Measurements from ENCODE around the gene COG8.

GRCh38 chr16:69366431-69366830 lies 27.1 kb upstream of the COG8 start:
- TF ChIP-seq ZBTB1 (CRISPR knock-in tag; IDR thresholded peaks at IDR 0.05; ENCODE audit: borderline replicate concordance, low read depth) (no peak), HDGF (IDR thresholded peaks at IDR 0.05) (no peak), NR2F6 (CRISPR knock-in tag; IDR thresholded peaks at IDR 0.05) (no peak), SP1 (CRISPR knock-in tag; IDR thresholded peaks at IDR 0.05) (no peak), EHMT2 (IDR thresholded peaks at IDR 0.05) (no peak), PATZ1 (CRISPR knock-in tag; IDR thresholded peaks at IDR 0.05; ENCODE audit: borderline replicate concordance) (no peak), HCFC1 (IDR thresholded peaks at IDR 0.05; ENCODE audit: low read depth, low read length) (no peak), ZNF644 (tag; IDR thresholded peaks at IDR 0.05; ENCODE audit: low read depth) (no peak), SPI1 (IDR thresholded peaks at IDR 0.05; ENCODE audit: borderline replicate concordance, low read depth, low read length) (no peak), JUNB (CRISPR knock-in tag; conservative IDR thresholded peaks at IDR 0.05) (no peak), ATF3 (IDR thresholded peaks at IDR 0.05) (no peak), ATF3 (CRISPR knock-in tag; conservative IDR thresholded peaks at IDR 0.05) (no peak), ZBTB11 (CRISPR knock-in tag; IDR thresholded peaks at IDR 0.05) (no peak)
- TF ChIP-seq, protein P1, sequence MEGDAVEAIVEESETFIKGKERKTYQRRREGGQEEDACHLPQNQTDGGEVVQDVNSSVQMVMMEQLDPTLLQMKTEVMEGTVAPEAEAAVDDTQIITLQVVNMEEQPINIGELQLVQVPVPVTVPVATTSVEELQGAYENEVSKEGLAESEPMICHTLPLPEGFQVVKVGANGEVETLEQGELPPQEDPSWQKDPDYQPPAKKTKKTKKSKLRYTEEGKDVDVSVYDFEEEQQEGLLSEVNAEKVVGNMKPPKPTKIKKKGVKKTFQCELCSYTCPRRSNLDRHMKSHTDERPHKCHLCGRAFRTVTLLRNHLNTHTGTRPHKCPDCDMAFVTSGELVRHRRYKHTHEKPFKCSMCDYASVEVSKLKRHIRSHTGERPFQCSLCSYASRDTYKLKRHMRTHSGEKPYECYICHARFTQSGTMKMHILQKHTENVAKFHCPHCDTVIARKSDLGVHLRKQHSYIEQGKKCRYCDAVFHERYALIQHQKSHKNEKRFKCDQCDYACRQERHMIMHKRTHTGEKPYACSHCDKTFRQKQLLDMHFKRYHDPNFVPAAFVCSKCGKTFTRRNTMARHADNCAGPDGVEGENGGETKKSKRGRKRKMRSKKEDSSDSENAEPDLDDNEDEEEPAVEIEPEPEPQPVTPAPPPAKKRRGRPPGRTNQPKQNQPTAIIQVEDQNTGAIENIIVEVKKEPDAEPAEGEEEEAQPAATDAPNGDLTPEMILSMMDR (IDR thresholded peaks at IDR 0.05 in 2 of 3, conservative IDR thresholded peaks at IDR 0.05 in 1 of 3; ENCODE audit: insufficient read depth in 2 of 3, low read depth in 1 of 3, low read length in 3 of 3), result no peak

All from K562 (cell line).